HepG2 (cell line): ENCODE measurements around the gene PPP1R27. TPM values are rescaled to one million over a fixed set of nuclear protein-coding genes. Genes with fewer than 3 reads are reported as not detected.

Source experiments
- AKAP8 ChIP-seq: sonication (generic); formaldehyde crosslinking; IDR thresholded peaks from 2 replicates; pipeline ENCODE4 v1.5.1; 2020; ENCODE audit warnings: mild to moderate bottlenecking, missing genetic modification reagents
- ELF1 ChIP-seq: sonication (generic); formaldehyde crosslinking; IDR thresholded peaks from 2 replicates; pipeline ENCODE4 v1.4.0; 2020; ENCODE audit warnings: missing genetic modification reagents
- HMG20B ChIP-seq: conservative IDR thresholded peaks from 2 replicates; pipeline ENCODE4 v1.6.1; 2016; ENCODE audit warnings: missing genetic modification reagents, missing compliant biosample characterization
- HNRNPL ChIP-seq: fragments of 200-400 bp; formaldehyde crosslinking; IDR thresholded peaks from 2 replicates; pipeline ENCODE4 v1.6.1; 2017; ENCODE audit warnings: mild to moderate bottlenecking, low read depth, low read length
- HOMEZ ChIP-seq: IDR thresholded peaks from 2 replicates; pipeline ENCODE4 v1.6.1; 2016; ENCODE audit warnings: low read depth
- NPAS2 ChIP-seq: sonication (generic); formaldehyde crosslinking; IDR thresholded peaks from 2 replicates; pipeline ENCODE4 v1.8.0; 2022; ENCODE audit warnings: mild to moderate bottlenecking, missing genetic modification reagents, borderline replicate concordance
- SMC3 ChIP-seq: IDR thresholded peaks from 2 replicates; pipeline ENCODE4 v1.6.1; 2011; ENCODE audit warnings: low read length, improper control_type of control experiment
- ZBTB33 ChIP-seq: sonication (generic); formaldehyde crosslinking; IDR thresholded peaks from 2 replicates; pipeline ENCODE4 v1.4.0; 2020; ENCODE audit warnings: missing genetic modification reagents
- ZBTB38 ChIP-seq: sonication (generic); formaldehyde crosslinking; IDR thresholded peaks from 2 replicates; pipeline ENCODE4 v1.5.1; 2020; ENCODE audit warnings: mild to moderate bottlenecking, missing genetic modification reagents
- ZFX ChIP-seq: sonication (generic); formaldehyde crosslinking; IDR thresholded peaks from 2 replicates; pipeline ENCODE4 v1.4.0; 2020; ENCODE audit warnings: mild to moderate bottlenecking, low read depth, missing genetic modification reagents, moderate library complexity
- ZNF329 ChIP-seq: sonication (generic); formaldehyde crosslinking; IDR thresholded peaks from 2 replicates; pipeline ENCODE4 v1.9.0; 2021; ENCODE audit warnings: low read depth, mild to moderate bottlenecking, missing genetic modification reagents
- ZNF619 ChIP-seq: sonication (generic); formaldehyde crosslinking; IDR thresholded peaks from 2 replicates; pipeline ENCODE4 v1.4.0; 2020; ENCODE audit warnings: mild to moderate bottlenecking, missing genetic modification reagents
- polyA plus RNA-seq, 8 experiments: library from polyadenylated mRNA; depleted of rRNA in 3 of 8; stranded (reverse) in 7 of 8; unstranded in 1 of 8; fragments of >200 nt; fragmentation: Illumina TruSeq in 4 of 8; extraction: Trizol in 4 of 8; gene quantifications; 2 replicates each; pipeline versions ENCODE4 v1.2.1 to v1.2.3, GENCODE V29; 2011 to 2016; ENCODE audit warnings: low read depth in 4 of 8, missing spikeins in 1 of 8, mixed read lengths in 1 of 8; ENCODE audit not compliant: insufficient read depth in 1 of 8
- total RNA-seq, 5 experiments: library from RNA; depleted of rRNA; stranded (reverse); fragments of >200 nt; fragmentation: Illumina TruSeq; extraction: Trizol; gene quantifications; 2 replicates each; pipeline ENCODE4 v1.2.3, GENCODE V29; 2016; ENCODE audit warnings: low read depth in 1 of 5
- TF ChIP-seq, protein P1 (sequence below): sonication (generic); formaldehyde crosslinking; IDR thresholded peaks from 2 replicates; pipeline ENCODE4; 2020; ENCODE audit warnings: missing genetic modification reagents, mild to moderate bottlenecking, borderline replicate concordance
- TF ChIP-seq, protein P2 (sequence below): IDR thresholded peaks from 2 replicates; pipeline ENCODE4 v1.6.1; 2018; ENCODE audit warnings: missing genetic modification reagents, mild to moderate bottlenecking, missing compliant biosample characterization
- TF ChIP-seq, protein P3 (sequence below): sonication (generic); formaldehyde crosslinking; IDR thresholded peaks from 2 replicates; pipeline ENCODE4 v1.4.0; 2020; ENCODE audit warnings: missing genetic modification reagents
- TF ChIP-seq, protein P4 (sequence below): sonication (generic); formaldehyde crosslinking; IDR thresholded peaks from 2 replicates; pipeline ENCODE4 v1.5.0; 2020; ENCODE audit warnings: mild to moderate bottlenecking, missing genetic modification reagents

Gene PPP1R27
- total and polyA plus RNA-seq, 2 of the 13 experiments (the other 11 are each of a cell fraction or from before 2014, with no cell fraction given) = 0.17 to 1.00 TPM

DNA sequence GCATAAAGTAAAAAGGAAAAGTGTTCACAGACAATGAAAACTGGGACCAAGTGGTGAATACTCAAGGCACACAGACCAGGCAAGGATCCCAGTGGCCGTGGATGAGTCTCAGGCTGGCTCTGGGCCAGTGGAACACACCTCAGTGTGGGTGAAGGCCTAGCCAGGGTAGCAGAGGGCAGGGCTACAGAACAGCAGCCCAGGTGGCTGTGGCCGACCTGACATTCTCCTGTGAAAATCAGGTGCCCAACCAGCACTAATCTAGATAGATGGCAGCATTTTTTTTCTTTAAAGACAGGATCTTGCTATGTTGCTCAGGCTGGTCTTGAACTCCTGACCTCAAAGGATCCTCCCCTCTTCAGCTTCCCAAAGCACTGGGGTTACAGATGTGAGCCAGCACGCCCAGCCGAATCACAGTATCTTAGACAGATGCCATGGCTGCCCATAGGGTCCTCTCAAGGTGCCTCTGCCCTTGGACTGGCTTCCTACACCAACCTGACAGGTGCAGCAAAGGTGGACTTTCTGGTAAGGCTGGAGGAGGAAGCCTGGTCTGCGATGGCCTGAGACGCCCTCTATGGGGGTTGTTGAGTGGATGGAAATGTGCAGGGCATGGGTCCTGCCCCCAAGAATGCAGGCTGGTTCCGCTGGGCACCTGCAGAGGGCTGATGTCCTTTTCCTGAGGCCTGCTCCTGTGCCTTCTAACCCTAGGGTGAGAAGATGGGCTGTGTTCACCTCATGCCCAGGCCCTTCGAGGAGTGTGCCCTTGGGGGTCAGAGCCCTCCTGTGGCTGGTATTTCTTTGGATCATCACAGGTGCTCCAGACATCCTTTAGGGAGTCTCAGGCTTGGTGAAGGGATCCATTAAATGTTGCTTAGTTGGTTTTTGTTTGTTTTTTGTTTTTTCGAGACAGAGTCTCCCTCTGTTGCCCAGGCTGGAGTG lies 29.3 kb upstream of the PPP1R27 start (continued):
- TF ChIP-seq, protein P1, sequence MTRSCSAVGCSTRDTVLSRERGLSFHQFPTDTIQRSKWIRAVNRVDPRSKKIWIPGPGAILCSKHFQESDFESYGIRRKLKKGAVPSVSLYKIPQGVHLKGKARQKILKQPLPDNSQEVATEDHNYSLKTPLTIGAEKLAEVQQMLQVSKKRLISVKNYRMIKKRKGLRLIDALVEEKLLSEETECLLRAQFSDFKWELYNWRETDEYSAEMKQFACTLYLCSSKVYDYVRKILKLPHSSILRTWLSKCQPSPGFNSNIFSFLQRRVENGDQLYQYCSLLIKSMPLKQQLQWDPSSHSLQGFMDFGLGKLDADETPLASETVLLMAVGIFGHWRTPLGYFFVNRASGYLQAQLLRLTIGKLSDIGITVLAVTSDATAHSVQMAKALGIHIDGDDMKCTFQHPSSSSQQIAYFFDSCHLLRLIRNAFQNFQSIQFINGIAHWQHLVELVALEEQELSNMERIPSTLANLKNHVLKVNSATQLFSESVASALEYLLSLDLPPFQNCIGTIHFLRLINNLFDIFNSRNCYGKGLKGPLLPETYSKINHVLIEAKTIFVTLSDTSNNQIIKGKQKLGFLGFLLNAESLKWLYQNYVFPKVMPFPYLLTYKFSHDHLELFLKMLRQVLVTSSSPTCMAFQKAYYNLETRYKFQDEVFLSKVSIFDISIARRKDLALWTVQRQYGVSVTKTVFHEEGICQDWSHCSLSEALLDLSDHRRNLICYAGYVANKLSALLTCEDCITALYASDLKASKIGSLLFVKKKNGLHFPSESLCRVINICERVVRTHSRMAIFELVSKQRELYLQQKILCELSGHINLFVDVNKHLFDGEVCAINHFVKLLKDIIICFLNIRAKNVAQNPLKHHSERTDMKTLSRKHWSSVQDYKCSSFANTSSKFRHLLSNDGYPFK = no peak
- TF ChIP-seq HMG20B (CRISPR knock-in tag) (no peak), SMC3 (0 out of 2 replicates have a peak, but pooled peaks have one; percentile 2), HOMEZ (CRISPR knock-in tag) (no peak), ZBTB33 (CRISPR knock-in tag) (no peak), HNRNPL (peak; percentile 58; the same call in 1 of the 2 replicates), ZNF619 (CRISPR knock-in tag) (no peak), ELF1 (CRISPR knock-in tag) (no peak), ZFX (CRISPR knock-in tag) (0 out of 2 replicates have a peak, but pooled peaks have one; percentile 17), ZBTB38 (CRISPR knock-in tag) (peak; percentile 71; the same call in 1 of the 2 replicates), ZNF329 (no peak), AKAP8 (CRISPR knock-in tag) (peak; percentile 53; the same call in 1 of the 2 replicates), NPAS2 (CRISPR knock-in tag) (no peak)
- TF ChIP-seq, protein P2, sequence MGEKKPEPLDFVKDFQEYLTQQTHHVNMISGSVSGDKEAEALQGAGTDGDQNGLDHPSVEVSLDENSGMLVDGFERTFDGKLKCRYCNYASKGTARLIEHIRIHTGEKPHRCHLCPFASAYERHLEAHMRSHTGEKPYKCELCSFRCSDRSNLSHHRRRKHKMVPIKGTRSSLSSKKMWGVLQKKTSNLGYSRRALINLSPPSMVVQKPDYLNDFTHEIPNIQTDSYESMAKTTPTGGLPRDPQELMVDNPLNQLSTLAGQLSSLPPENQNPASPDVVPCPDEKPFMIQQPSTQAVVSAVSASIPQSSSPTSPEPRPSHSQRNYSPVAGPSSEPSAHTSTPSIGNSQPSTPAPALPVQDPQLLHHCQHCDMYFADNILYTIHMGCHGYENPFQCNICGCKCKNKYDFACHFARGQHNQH (CRISPR knock-in tag) = no peak
- TF ChIP-seq, protein P3, sequence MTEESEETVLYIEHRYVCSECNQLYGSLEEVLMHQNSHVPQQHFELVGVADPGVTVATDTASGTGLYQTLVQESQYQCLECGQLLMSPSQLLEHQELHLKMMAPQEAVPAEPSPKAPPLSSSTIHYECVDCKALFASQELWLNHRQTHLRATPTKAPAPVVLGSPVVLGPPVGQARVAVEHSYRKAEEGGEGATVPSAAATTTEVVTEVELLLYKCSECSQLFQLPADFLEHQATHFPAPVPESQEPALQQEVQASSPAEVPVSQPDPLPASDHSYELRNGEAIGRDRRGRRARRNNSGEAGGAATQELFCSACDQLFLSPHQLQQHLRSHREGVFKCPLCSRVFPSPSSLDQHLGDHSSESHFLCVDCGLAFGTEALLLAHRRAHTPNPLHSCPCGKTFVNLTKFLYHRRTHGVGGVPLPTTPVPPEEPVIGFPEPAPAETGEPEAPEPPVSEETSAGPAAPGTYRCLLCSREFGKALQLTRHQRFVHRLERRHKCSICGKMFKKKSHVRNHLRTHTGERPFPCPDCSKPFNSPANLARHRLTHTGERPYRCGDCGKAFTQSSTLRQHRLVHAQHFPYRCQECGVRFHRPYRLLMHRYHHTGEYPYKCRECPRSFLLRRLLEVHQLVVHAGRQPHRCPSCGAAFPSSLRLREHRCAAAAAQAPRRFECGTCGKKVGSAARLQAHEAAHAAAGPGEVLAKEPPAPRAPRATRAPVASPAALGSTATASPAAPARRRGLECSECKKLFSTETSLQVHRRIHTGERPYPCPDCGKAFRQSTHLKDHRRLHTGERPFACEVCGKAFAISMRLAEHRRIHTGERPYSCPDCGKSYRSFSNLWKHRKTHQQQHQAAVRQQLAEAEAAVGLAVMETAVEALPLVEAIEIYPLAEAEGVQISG (CRISPR knock-in tag) = 0 out of 2 replicates have a peak, but pooled peaks have one; percentile 18
- TF ChIP-seq, protein P4, sequence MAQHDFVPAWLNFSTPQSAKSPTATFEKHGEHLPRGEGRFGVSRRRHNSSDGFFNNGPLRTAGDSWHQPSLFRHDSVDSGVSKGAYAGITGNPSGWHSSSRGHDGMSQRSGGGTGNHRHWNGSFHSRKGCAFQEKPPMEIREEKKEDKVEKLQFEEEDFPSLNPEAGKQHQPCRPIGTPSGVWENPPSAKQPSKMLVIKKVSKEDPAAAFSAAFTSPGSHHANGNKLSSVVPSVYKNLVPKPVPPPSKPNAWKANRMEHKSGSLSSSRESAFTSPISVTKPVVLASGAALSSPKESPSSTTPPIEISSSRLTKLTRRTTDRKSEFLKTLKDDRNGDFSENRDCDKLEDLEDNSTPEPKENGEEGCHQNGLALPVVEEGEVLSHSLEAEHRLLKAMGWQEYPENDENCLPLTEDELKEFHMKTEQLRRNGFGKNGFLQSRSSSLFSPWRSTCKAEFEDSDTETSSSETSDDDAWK (CRISPR knock-in tag) = no peak
